ENCODE measurements around the gene JADE2.

DNA sequence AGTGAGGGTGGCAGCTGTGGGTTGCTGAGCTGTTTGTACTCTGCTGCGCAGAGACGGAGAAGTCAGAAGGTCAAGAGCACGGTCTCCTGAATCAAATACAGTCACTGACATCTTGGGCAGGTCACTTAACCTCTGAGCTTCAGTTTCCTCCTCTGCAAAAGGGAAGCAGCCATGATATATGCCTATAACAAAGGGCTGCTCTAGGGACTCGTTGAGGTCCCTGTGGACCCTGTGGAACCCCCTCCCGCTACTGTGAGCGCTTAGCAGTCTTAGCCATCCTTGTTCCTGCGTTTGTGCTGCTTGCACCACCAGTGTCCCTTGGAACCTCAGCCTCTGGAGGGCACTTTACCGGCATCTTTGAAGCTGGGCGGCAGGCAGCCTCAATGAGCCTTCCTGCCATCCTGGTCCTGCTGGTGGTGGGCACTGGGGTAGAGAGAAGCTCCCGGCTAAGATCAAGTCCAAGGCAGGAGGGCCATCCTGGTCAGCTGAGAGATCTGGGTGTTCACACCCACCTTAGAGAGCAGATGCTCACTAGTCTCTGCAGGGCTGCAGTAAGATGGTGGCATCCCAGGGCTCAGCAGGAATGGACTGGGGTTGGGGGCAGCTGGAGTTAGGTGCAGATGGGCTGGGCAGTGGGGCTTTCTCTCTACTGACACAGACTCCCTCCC lies 8.7 kb downstream of the JADE2 start:
- TF ChIP-seq POLR2A (IDR thresholded peaks at IDR 0.05) = no peak
- TF ChIP-seq, protein P1, sequence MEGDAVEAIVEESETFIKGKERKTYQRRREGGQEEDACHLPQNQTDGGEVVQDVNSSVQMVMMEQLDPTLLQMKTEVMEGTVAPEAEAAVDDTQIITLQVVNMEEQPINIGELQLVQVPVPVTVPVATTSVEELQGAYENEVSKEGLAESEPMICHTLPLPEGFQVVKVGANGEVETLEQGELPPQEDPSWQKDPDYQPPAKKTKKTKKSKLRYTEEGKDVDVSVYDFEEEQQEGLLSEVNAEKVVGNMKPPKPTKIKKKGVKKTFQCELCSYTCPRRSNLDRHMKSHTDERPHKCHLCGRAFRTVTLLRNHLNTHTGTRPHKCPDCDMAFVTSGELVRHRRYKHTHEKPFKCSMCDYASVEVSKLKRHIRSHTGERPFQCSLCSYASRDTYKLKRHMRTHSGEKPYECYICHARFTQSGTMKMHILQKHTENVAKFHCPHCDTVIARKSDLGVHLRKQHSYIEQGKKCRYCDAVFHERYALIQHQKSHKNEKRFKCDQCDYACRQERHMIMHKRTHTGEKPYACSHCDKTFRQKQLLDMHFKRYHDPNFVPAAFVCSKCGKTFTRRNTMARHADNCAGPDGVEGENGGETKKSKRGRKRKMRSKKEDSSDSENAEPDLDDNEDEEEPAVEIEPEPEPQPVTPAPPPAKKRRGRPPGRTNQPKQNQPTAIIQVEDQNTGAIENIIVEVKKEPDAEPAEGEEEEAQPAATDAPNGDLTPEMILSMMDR (IDR thresholded peaks at IDR 0.05) = no peak

Data from heart left ventricle (tissue), 13 donors.